ENCODE data around the gene PCNT.
"Not testable (repeated sequence)": the region's sequence is repeated elsewhere in the genome, so short reads cannot be mapped to it uniquely, and the experiment has no call there.

The PCNT gene

GRCh38 chr21:46429754-46430681 is 106.1 kb downstream of the PCNT start:
- DNase-seq, result no peak

- DNase-seq, result no peak
Measured at GRCh38 chr21:46431448-46431847, 107.5 kb downstream of the PCNT start.

GRCh38 chr21:46431884-46432488 is 108.0 kb downstream of the PCNT start:
- peak in 1 of 5 experiments; percentile 54 for DNase-seq

- DNase-seq, result not testable (repeated sequence)
Measured at GRCh38 chr21:46433116-46433515, 109.2 kb downstream of the PCNT start.

- DNase-seq, result no peak
Measured at GRCh38 chr21:46434322-46434958, 110.5 kb downstream of the PCNT start.

GRCh38 chr21:46435786-46436227 is 111.9 kb downstream of the PCNT start:
- DNase-seq, result no peak

GRCh38 chr21:46436621-46437020 is 112.7 kb downstream of the PCNT start:
- no peak for DNase-seq

GRCh38 chr21:46437096-46437498 is 113.1 kb downstream of the PCNT start:
- no peak for DNase-seq

- DNase-seq, result no peak
Measured at GRCh38 chr21:46437511-46437910, 113.6 kb downstream of the PCNT start.

- no peak for DNase-seq
Measured at GRCh38 chr21:46438241-46438640, 114.3 kb downstream of the PCNT start.

- DNase-seq, result no peak
Measured at GRCh38 chr21:46439906-46440305, 116.0 kb downstream of the PCNT start.

GRCh38 chr21:46441331-46441730 is 117.4 kb downstream of the PCNT start:
- DNase-seq, result no peak

- DNase-seq, result no peak
Measured at GRCh38 chr21:46441961-46442498, 118.1 kb downstream of the PCNT start.

- no peak for DNase-seq
Measured at GRCh38 chr21:46442938-46443337, 119.0 kb downstream of the PCNT start.

GRCh38 chr21:46443910-46444309 is 120.0 kb downstream of the PCNT start:
- no peak for DNase-seq

GRCh38 chr21:46448108-46448507 is 124.2 kb downstream of the PCNT start:
- DNase-seq, result no peak

GRCh38 chr21:46448855-46449254 is 124.9 kb downstream of the PCNT start:
- DNase-seq, result not testable (repeated sequence)

- DNase-seq, result no peak
Measured at GRCh38 chr21:46452710-46453109, 128.8 kb downstream of the PCNT start.

GRCh38 chr21:46454142-46454541 is 130.2 kb downstream of the PCNT start:
- no peak for DNase-seq

- DNase-seq, result no peak
Measured at GRCh38 chr21:46454634-46455390, 130.9 kb downstream of the PCNT start.

- no peak for DNase-seq
Measured at GRCh38 chr21:46455575-46456385, 131.8 kb downstream of the PCNT start.

GRCh38 chr21:46456750-46457149 is 132.8 kb downstream of the PCNT start:
- DNase-seq, result no peak
